RWPE2 (cell line): ENCODE results near the gene ASB13.

Experiments
- ATAC-seq: fragments of 200-7000 bp; cut with Tn5 transposase; 3 replicates; pipeline ENCODE4 v1.9.1; 2021; ENCODE audit warnings: low read depth
- DNase-seq: peaks from one replicate; pipeline ENCODE4 v3.0.0-alpha.2; 2020; ENCODE audit warnings: low spot score
- H3K27ac ChIP-seq: fragments of 450-650 bp; 2 replicates; pipeline ENCODE4 v1.5.1; 2017; ENCODE audit warnings: mild to moderate bottlenecking; ENCODE audit not compliant: poor library complexity, severe bottlenecking
- H3K27me3 ChIP-seq: fragments of 250-450 bp; sonication (Bioruptor Pico); 2 replicates; pipeline ENCODE4 v1.5.1; 2021; ENCODE audit warnings: mild to moderate bottlenecking, moderate library complexity; ENCODE audit not compliant: insufficient read depth, poor library complexity, severe bottlenecking
- H3K36me3 ChIP-seq: fragments of 250-450 bp; sonication (Bioruptor Pico); 2 replicates; pipeline ENCODE4 v1.5.1; 2020; ENCODE audit warnings: low read depth, mild to moderate bottlenecking, moderate library complexity
- H3K4me1 ChIP-seq: fragments of 250-450 bp; sonication (Bioruptor Pico); 2 replicates; pipeline ENCODE4 v1.5.1; 2021; ENCODE audit warnings: mild to moderate bottlenecking, moderate library complexity; ENCODE audit not compliant: insufficient read depth, poor library complexity, severe bottlenecking
- H3K4me3 ChIP-seq: fragments of 250-450 bp; sonication (Bioruptor Pico); 2 replicates; pipeline ENCODE4 v1.5.1; 2021; ENCODE audit warnings: mild to moderate bottlenecking, moderate library complexity; ENCODE audit not compliant: severe bottlenecking
- H3K9me3 ChIP-seq: fragments of 250-450 bp; sonication (Bioruptor Pico); 2 replicates; pipeline ENCODE4 v1.5.1; 2021; ENCODE audit warnings: mild to moderate bottlenecking, moderate library complexity; ENCODE audit not compliant: severe bottlenecking
- TF ChIP-seq, protein P1 (sequence below): fragments of 450-650 bp; IDR thresholded peaks from one replicate; pipeline ENCODE4 v1.5.1; 2017; ENCODE audit warnings: mild to moderate bottlenecking, moderate library complexity; ENCODE audit not compliant: poor library complexity, severe bottlenecking

Gene ASB13

DNA sequence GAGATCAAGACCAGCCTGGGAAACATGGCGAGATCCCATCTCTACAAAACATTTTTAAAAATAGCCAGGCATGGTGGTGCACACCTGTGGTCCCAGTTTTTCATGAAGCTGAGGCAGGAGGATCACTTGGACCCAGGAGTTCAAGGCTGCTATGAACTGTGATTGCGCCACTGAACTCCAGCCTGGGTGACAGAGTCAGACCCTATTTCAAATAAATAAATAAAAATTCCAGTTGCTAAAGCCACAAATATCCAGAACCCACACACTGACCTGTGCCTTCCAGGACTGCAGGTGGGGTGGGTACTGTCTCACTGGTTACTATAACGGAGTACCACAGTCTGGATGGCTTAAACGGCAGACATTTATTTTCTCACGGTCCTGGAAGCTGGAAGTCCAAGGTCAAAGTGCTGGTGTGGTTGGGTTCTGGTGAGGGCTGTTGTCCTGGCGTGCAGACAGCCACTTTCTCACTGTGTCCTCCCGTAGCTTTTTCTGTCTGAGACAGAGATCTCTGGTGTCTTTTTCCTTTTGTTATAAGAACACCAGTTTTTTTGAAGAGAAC, 38.8 kb downstream of the ASB13 start:
- Histone ChIP-seq H3K36me3 (no peaks in the 10 kb centered on the region), H3K4me3 (no peak overlapping the region), H3K27me3 (no peaks in the 10 kb centered on the region), H3K27ac (no peak overlapping the region), H3K4me1 (peaks cover 5% of the 10 kb centered on the region), H3K9me3 (no peaks in the 10 kb centered on the region)
- no peak for DNase-seq
- TF ChIP-seq, protein P1, sequence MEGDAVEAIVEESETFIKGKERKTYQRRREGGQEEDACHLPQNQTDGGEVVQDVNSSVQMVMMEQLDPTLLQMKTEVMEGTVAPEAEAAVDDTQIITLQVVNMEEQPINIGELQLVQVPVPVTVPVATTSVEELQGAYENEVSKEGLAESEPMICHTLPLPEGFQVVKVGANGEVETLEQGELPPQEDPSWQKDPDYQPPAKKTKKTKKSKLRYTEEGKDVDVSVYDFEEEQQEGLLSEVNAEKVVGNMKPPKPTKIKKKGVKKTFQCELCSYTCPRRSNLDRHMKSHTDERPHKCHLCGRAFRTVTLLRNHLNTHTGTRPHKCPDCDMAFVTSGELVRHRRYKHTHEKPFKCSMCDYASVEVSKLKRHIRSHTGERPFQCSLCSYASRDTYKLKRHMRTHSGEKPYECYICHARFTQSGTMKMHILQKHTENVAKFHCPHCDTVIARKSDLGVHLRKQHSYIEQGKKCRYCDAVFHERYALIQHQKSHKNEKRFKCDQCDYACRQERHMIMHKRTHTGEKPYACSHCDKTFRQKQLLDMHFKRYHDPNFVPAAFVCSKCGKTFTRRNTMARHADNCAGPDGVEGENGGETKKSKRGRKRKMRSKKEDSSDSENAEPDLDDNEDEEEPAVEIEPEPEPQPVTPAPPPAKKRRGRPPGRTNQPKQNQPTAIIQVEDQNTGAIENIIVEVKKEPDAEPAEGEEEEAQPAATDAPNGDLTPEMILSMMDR, result no peak
- no peak for ATAC-seq

DNA sequence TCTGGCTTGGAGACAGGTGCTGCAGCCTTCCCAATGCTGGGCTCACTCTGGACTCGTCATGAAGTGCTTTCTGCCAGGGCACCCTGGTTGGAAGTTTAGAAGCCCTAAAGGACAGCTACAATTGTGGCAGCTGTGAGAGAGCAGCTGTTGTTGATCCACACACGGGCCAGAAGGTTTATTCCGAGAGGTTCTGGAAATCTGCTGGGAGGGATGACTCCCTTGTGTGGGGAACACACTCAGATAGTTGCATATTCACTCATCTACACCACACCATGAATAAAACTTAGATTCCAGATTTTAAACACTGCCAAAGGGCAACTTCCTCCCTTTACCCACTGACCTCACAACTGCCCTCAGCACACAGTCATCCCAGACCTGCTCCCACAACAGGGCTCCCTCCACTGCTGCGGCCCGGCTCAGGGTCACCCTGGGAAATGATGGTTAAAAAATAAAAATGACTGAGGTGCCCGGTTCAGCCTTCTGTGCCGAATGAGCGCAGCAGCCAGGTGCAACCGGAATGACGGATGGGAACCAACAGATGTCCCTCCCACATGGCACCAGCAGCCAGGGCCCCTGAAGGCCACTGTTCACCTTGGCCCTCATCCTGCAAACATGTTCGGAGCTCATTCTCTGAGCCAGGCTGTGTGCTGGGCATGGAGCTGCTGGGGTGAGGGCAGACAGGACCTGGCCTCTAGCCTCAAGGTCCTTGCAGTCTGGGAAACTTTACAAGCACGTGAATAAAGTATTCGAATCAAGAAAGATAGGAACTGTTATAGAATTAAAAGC, 40.2 kb downstream of the ASB13 start:
- TF ChIP-seq, protein P1, result no peak
- H3K4me1 ChIP-seq, result peaks cover 6% of the 10 kb centered on the region
- no peak overlapping the region for H3K4me3 ChIP-seq
- H3K27me3 ChIP-seq, result no peaks in the 10 kb centered on the region
- no peak overlapping the region for H3K27ac ChIP-seq
- H3K9me3 ChIP-seq, result no peaks in the 10 kb centered on the region
- H3K36me3 ChIP-seq, result no peaks in the 10 kb centered on the region
- ATAC-seq (no peak), DNase-seq (no peak)

GRCh38 chr10:5624701-5625100, 41.7 kb downstream of the ASB13 start:
- Histone ChIP-seq H3K36me3 (no peaks in the 10 kb centered on the region), H3K4me3 (no peak overlapping the region), H3K27me3 (no peaks in the 10 kb centered on the region), H3K4me1 (peaks cover 6% of the 10 kb centered on the region), H3K27ac (no peak overlapping the region), H3K9me3 (no peaks in the 10 kb centered on the region)
- no peak for ATAC-seq
- no peak for DNase-seq
- TF ChIP-seq, protein P1, result no peak

- Histone ChIP-seq H3K4me3 (no peak overlapping the region), H3K27me3 (no peaks in the 10 kb centered on the region), H3K9me3 (no peaks in the 10 kb centered on the region), H3K27ac (peak overlapping the region; percentile 61), H3K36me3 (no peaks in the 10 kb centered on the region), H3K4me1 (peaks cover 9% of the 10 kb centered on the region)
- peak; percentile 79 for DNase-seq
- ATAC-seq, result peak; percentile 92
- TF ChIP-seq, protein P1, result peak; percentile 97
Observed at GRCh38 chr10:5623081-5623748, 43.2 kb downstream of the ASB13 start.
